ENCODE results near the gene RSU1. TPM values are rescaled to one million over a fixed set of nuclear protein-coding genes. Genes with fewer than 3 reads are reported as not detected.
A peak's percentile ranks its signal among the peaks of the same experiment; 100 is the strongest.

The RSU1 gene
- total RNA-seq, 1 donor from 2014 or later = 142 TPM

DNA sequence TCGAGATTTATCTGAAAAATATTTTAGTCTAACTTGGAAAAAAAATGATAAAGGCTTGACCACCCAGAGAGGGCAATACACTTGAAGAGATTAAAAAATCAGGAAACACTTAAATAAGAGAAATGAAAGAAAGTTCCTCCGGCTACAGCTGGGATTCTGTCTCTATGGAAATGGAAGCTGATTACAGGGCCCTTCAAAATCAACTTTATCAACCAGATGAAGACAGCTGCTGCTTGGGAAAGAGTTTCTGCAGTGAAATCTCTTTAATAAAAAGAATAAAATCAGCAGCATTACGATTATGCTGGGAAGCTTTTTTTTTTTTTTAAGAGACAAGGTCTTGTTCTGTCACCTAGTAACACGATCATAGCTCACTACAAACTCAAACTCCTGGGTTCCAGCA, 4.5 kb downstream of the RSU1 start:
- DNase-seq (ENCODE audit: low read depth) = no peak
- no peak overlapping the region for H3K27ac Mint-ChIP-seq (ENCODE audit: unreplicated experiment)
- no peak overlapping the region for H2AFZ ChIP-seq (ENCODE audit: low read depth, low read length)
- H3K36me3 Mint-ChIP-seq (ENCODE audit: low read depth, unreplicated experiment) = peaks cover 2% of the 10 kb centered on the region
- no peaks in the 10 kb centered on the region for H3K9me3 Mint-ChIP-seq (ENCODE audit: unreplicated experiment)
- peaks cover 92% of the 10 kb centered on the region for H3K79me2 ChIP-seq (ENCODE audit: insufficient read depth, low read length)
- H3K9ac ChIP-seq (ENCODE audit: low read length) = no peak overlapping the region
- no peak overlapping the region for H3K4me3 ChIP-seq (ENCODE audit: insufficient read depth, low read depth, low read length)
- no peaks in the 10 kb centered on the region for H3K27me3 ChIP-seq (ENCODE audit: insufficient read depth, low read length)
- no peaks in the 10 kb centered on the region for H3K27me3 Mint-ChIP-seq (ENCODE audit: low read depth, unreplicated experiment)
- H3K27ac ChIP-seq (ENCODE audit: low read depth, low read length) = no peak overlapping the region
- TF ChIP-seq, protein P1, sequence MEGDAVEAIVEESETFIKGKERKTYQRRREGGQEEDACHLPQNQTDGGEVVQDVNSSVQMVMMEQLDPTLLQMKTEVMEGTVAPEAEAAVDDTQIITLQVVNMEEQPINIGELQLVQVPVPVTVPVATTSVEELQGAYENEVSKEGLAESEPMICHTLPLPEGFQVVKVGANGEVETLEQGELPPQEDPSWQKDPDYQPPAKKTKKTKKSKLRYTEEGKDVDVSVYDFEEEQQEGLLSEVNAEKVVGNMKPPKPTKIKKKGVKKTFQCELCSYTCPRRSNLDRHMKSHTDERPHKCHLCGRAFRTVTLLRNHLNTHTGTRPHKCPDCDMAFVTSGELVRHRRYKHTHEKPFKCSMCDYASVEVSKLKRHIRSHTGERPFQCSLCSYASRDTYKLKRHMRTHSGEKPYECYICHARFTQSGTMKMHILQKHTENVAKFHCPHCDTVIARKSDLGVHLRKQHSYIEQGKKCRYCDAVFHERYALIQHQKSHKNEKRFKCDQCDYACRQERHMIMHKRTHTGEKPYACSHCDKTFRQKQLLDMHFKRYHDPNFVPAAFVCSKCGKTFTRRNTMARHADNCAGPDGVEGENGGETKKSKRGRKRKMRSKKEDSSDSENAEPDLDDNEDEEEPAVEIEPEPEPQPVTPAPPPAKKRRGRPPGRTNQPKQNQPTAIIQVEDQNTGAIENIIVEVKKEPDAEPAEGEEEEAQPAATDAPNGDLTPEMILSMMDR (IDR thresholded peaks at IDR 0.05; ENCODE audit: insufficient read depth, low read depth, low read length) = no peak
- no peak for TF ChIP-seq EZH2 (IDR thresholded peaks at IDR 0.05; ENCODE audit: insufficient read depth, low read length)
- peaks cover 14% of the 10 kb centered on the region for H3K4me1 Mint-ChIP-seq (ENCODE audit: low read depth, unreplicated experiment)
- peaks cover 9% of the 10 kb centered on the region for H3K4me1 ChIP-seq (ENCODE audit: insufficient read depth, low read length)
- no peak overlapping the region for H3K4me2 ChIP-seq (ENCODE audit: low read length)
- FAIRE-seq = no peak
- H3K9me3 ChIP-seq (ENCODE audit: insufficient read depth, low read depth, low read length) = no peaks in the 10 kb centered on the region
- H3K36me3 ChIP-seq (ENCODE audit: insufficient read depth, low read length) = peaks cover 12% of the 10 kb centered on the region
- peaks cover 80% of the 10 kb centered on the region for H4K20me1 ChIP-seq (ENCODE audit: insufficient read depth, low read length)
- no peak overlapping the region for H3K4me3 Mint-ChIP-seq (ENCODE audit: unreplicated experiment)

DNA sequence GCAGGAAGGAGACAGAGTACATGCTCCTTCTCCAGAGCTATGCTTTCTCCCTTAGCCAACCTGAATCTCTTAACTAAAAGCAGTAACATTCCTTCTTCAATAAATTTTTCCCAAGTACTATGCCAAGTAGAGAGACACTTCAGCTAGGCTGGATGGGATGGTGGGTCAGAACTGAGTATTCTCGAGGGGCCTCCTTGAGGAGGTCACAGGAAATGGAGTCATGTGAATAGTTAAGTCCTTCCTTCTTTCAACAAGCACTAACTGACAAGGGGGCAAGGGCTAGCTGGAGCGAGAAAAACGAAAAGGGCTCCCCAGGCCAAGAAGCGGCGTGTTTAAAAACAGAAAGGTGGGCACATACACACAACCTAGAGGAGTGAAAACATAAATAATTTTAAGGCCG, 5.5 kb downstream of the RSU1 start:
- no peak overlapping the region for H3K27ac ChIP-seq (ENCODE audit: low read depth, low read length)
- DNase-seq (ENCODE audit: low read depth) (no peak), FAIRE-seq (no peak)
- no peak overlapping the region for H3K4me3 Mint-ChIP-seq (ENCODE audit: unreplicated experiment)
- peaks cover 14% of the 10 kb centered on the region for H3K4me1 Mint-ChIP-seq (ENCODE audit: low read depth, unreplicated experiment)
- peaks cover 12% of the 10 kb centered on the region for H3K36me3 ChIP-seq (ENCODE audit: insufficient read depth, low read length)
- no peak for TF ChIP-seq EZH2 (IDR thresholded peaks at IDR 0.05; ENCODE audit: insufficient read depth, low read length)
- TF ChIP-seq, protein P1 (IDR thresholded peaks at IDR 0.05; ENCODE audit: insufficient read depth, low read depth, low read length) = no peak
- H3K4me3 ChIP-seq (ENCODE audit: insufficient read depth, low read depth, low read length) = no peak overlapping the region
- H3K27me3 ChIP-seq (ENCODE audit: insufficient read depth, low read length) = no peaks in the 10 kb centered on the region
- no peaks in the 10 kb centered on the region for H3K9me3 ChIP-seq (ENCODE audit: insufficient read depth, low read depth, low read length)
- peak overlapping the region; percentile 38 for H3K27ac Mint-ChIP-seq (ENCODE audit: unreplicated experiment)
- H2AFZ ChIP-seq (ENCODE audit: low read depth, low read length) = no peak overlapping the region
- H3K36me3 Mint-ChIP-seq (ENCODE audit: low read depth, unreplicated experiment) = peaks cover 9% of the 10 kb centered on the region
- peaks cover 98% of the 10 kb centered on the region for H3K79me2 ChIP-seq (ENCODE audit: insufficient read depth, low read length)
- H3K4me1 ChIP-seq (ENCODE audit: insufficient read depth, low read length) = peaks cover 9% of the 10 kb centered on the region
- H3K4me2 ChIP-seq (ENCODE audit: low read length) = no peak overlapping the region
- no peaks in the 10 kb centered on the region for H3K27me3 Mint-ChIP-seq (ENCODE audit: low read depth, unreplicated experiment)
- no peak overlapping the region for H3K9ac ChIP-seq (ENCODE audit: low read length)
- H3K9me3 Mint-ChIP-seq (ENCODE audit: unreplicated experiment) = no peaks in the 10 kb centered on the region
- H4K20me1 ChIP-seq (ENCODE audit: insufficient read depth, low read length) = peaks cover 88% of the 10 kb centered on the region

DNA sequence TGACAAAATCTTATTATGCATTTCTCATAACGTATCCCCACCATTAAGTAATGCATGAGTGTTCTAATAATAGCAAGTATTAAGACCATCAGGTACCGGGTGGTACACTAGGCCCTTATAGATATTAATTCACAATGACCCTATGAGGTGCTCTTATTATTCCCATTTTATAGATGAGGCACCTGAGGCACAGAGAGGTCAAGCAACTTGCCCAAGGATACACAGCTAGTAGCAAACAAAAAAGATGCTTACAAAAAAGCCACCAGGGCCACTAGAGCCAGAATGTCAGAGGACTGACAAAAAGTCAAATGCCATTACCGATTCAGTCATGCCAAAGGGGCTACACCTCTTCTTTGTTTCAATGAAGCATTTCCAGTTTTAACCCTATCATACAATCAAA, 5.9 kb downstream of the RSU1 start:
- Mint-ChIP-seq H3K9me3 (ENCODE audit: unreplicated experiment) (no peaks in the 10 kb centered on the region), H3K36me3 (ENCODE audit: low read depth, unreplicated experiment) (peaks cover 9% of the 10 kb centered on the region), H3K27me3 (ENCODE audit: low read depth, unreplicated experiment) (no peaks in the 10 kb centered on the region), H3K27ac (ENCODE audit: unreplicated experiment) (no peak overlapping the region), H3K4me3 (ENCODE audit: unreplicated experiment) (no peak overlapping the region), H3K4me1 (ENCODE audit: low read depth, unreplicated experiment) (peaks cover 14% of the 10 kb centered on the region)
- H3K36me3 ChIP-seq (ENCODE audit: insufficient read depth, low read length) = peaks cover 12% of the 10 kb centered on the region
- H3K27ac ChIP-seq (ENCODE audit: low read depth, low read length) = no peak overlapping the region
- no peaks in the 10 kb centered on the region for H3K9me3 ChIP-seq (ENCODE audit: insufficient read depth, low read depth, low read length)
- TF ChIP-seq, protein P1 (IDR thresholded peaks at IDR 0.05; ENCODE audit: insufficient read depth, low read depth, low read length) = no peak
- TF ChIP-seq EZH2 (IDR thresholded peaks at IDR 0.05; ENCODE audit: insufficient read depth, low read length) = no peak
- no peak overlapping the region for H2AFZ ChIP-seq (ENCODE audit: low read depth, low read length)
- H3K79me2 ChIP-seq (ENCODE audit: insufficient read depth, low read length) = peaks cover 98% of the 10 kb centered on the region
- H3K4me2 ChIP-seq (ENCODE audit: low read length) = no peak overlapping the region
- H3K9ac ChIP-seq (ENCODE audit: low read length) = no peak overlapping the region
- H3K27me3 ChIP-seq (ENCODE audit: insufficient read depth, low read length) = no peaks in the 10 kb centered on the region
- peaks cover 91% of the 10 kb centered on the region for H4K20me1 ChIP-seq (ENCODE audit: insufficient read depth, low read length)
- peaks cover 8% of the 10 kb centered on the region for H3K4me1 ChIP-seq (ENCODE audit: insufficient read depth, low read length)
- H3K4me3 ChIP-seq (ENCODE audit: insufficient read depth, low read depth, low read length) = no peak overlapping the region
- DNase-seq (ENCODE audit: low read depth) = no peak
- FAIRE-seq = no peak

Measured in astrocyte (in vitro differentiated cells and primary cell).